ENCODE data around the gene LTB4R2.

DNA sequence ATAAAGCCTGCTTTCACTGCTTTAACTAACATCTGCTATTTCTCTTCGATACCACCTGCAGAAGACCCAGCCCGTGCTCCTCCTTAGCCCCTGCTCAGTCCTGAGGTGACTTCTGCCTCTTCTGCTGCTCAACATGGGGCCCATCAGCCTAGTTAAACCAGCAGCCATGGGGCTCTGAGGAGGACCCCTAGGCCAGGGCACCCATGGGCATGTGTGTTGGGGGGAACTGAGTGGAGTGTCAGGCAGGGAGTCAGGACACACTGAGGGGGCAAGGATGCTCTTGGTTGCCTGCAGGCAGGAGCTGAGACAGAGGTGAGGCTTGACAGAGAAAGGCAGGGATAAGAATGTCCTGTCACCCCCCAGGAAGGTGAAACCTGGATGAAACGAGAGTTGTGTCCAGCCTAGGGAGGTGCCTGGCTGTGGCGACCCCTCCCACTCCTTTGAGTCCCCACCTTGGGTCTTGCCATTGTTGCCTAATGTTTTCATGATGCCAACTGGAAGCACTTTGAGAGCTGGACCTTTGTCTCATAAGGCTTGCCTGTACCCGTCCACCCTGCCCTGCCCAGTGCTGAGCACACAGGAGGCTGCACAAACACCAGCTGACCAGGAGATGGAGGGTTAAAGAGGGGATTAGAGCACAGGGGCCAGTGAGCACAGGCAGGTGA, 26.0 kb upstream of the LTB4R2 start:
- TF ChIP-seq, protein P1, sequence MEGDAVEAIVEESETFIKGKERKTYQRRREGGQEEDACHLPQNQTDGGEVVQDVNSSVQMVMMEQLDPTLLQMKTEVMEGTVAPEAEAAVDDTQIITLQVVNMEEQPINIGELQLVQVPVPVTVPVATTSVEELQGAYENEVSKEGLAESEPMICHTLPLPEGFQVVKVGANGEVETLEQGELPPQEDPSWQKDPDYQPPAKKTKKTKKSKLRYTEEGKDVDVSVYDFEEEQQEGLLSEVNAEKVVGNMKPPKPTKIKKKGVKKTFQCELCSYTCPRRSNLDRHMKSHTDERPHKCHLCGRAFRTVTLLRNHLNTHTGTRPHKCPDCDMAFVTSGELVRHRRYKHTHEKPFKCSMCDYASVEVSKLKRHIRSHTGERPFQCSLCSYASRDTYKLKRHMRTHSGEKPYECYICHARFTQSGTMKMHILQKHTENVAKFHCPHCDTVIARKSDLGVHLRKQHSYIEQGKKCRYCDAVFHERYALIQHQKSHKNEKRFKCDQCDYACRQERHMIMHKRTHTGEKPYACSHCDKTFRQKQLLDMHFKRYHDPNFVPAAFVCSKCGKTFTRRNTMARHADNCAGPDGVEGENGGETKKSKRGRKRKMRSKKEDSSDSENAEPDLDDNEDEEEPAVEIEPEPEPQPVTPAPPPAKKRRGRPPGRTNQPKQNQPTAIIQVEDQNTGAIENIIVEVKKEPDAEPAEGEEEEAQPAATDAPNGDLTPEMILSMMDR (IDR thresholded peaks at IDR 0.05) = no peak
- no peak for TF ChIP-seq POLR2A (IDR thresholded peaks at IDR 0.05)

Data from prostate gland (tissue), 2 donors.